Dendritic cell treated with granulocyte-macrophage colony-stimulating factor and Interleukin-4, amounts not matched to agents 40 ng/mL and 50 ng/mL, for 4 days (primary cell): ENCODE measurements around the gene EPB41L5.

Experiments
- H3K27ac Mint-ChIP-seq: one replicate; pipeline ENCODE4 v1.8.0; 2022; ENCODE audit warnings: mild to moderate bottlenecking, mixed read lengths
- H3K27me3 Mint-ChIP-seq: one replicate; pipeline ENCODE4 v1.8.0; 2022; ENCODE audit warnings: mild to moderate bottlenecking, mixed read lengths
- H3K36me3 Mint-ChIP-seq: one replicate; pipeline ENCODE4 v1.8.0; 2022; ENCODE audit warnings: low read depth, mixed read lengths
- H3K4me1 Mint-ChIP-seq: one replicate; pipeline ENCODE4 v1.8.0; 2022; ENCODE audit warnings: low read depth, mixed read lengths
- H3K4me3 Mint-ChIP-seq: one replicate; pipeline ENCODE4 v1.8.0; 2022; ENCODE audit warnings: mild to moderate bottlenecking, moderate library complexity, mixed read lengths
- H3K9me3 Mint-ChIP-seq: one replicate; pipeline ENCODE4 v1.8.0; 2022; ENCODE audit warnings: mixed read lengths
- intact Hi-C: fragments of 100-400 bp; cut with micrococcal nuclease; formaldehyde crosslinking; loops from one replicate; pipeline ENCODE4 v1.15.0; 2022

The EPB41L5 gene

DNA sequence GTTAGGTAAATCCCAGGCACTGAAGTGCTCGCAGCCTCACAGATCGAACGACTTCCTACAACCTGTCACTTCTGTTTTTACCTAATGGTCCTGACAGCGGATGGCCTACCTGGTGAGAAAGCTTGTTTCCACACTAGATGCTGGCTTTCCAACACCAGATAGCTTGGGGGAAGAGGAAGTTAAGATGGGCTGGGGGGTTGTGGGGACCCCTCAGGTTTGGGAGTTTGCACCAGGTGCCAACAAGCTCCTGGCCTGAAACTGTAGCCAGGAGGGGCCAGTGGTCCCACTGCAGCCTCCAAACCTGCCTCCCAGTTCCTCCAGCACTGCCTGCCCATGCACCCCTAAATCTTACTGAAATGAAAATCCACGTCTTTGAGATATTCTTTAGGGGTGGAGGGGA, 206.4 kb downstream of the EPB41L5 start:
- Mint-ChIP-seq H3K9me3 (peaks cover 24% of the 10 kb centered on the region), H3K27me3 (peaks cover 4% of the 10 kb centered on the region), H3K4me3 (no peak overlapping the region), H3K27ac (no peak overlapping the region), H3K36me3 (peaks cover 65% of the 10 kb centered on the region), H3K4me1 (peaks cover 41% of the 10 kb centered on the region)
- intact Hi-C loops, result no loop called here

DNA sequence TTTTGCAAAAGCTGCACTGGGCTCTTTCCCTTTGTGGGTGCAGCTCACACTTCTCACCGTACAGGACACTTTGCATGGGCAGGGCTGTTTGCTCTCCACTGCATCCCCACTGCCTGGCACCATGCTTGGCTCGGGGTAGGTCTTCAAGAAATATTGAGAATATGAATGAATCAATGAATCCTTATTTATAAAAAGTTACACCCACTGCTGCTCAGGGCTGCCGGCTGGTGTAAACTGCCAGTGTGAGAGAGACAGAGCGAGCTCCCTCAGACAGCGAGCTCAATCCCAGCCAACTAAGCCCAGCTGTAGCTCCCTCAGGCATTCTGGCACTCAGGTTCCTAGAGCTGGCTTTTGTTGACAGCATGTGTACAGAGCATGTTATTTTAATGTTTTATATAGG, 206.9 kb downstream of the EPB41L5 start:
- Mint-ChIP-seq H3K4me1 (peaks cover 46% of the 10 kb centered on the region), H3K4me3 (no peak overlapping the region), H3K27me3 (peaks cover 9% of the 10 kb centered on the region), H3K27ac (no peak overlapping the region), H3K36me3 (peaks cover 65% of the 10 kb centered on the region), H3K9me3 (peaks cover 24% of the 10 kb centered on the region)
- intact Hi-C loops, result loop anchor here (5.0 kb wide), 1 partner anchor 93 kb away; no protein-coding TSS in a partner anchor

DNA sequence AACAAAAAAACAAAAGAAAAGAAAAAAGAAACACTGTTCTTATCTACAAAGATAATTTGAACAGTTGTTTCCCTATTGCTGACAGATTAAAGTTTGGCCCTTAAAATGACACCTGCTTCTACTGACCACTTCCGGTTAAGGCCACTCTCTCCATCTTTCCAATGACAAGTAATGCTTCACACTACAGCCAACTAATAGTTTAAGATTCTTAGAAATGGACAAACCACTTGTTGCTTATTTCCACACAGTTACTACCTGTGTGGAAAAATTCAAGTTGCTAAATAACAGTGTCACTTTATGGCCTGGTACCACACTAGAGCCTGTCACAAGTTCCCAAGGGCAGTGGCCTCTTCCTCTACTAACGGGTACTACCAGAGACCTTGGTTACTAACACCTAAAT, 207.9 kb downstream of the EPB41L5 start:
- peaks cover 20% of the 10 kb centered on the region for H3K9me3 Mint-ChIP-seq
- intact Hi-C loops, result loop anchor here (5.0 kb wide), 1 partner anchor 92 kb away; no protein-coding TSS in a partner anchor
- no peak overlapping the region for H3K4me3 Mint-ChIP-seq
- H3K4me1 Mint-ChIP-seq, result peaks cover 47% of the 10 kb centered on the region
- no peak overlapping the region for H3K27ac Mint-ChIP-seq
- H3K27me3 Mint-ChIP-seq, result peaks cover 17% of the 10 kb centered on the region
- peaks cover 65% of the 10 kb centered on the region for H3K36me3 Mint-ChIP-seq

DNA sequence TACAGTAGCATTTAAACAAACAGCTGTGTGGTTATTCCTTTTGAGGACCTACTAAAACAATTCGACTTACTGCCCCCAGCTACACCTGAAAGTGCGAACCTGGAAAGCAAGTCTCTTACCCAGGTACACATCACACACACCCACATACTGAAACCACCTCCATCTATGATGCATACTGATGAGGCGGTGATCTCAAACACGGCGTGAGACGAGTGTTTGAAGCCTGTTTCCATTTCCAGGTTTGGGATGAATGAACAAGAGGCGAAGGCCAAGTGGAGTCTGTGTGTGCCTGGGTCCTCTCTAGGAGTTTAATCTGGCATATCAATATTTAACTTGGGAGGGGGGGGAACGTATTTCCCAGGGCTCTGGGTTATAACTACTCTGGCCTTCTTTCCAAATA, 208.7 kb downstream of the EPB41L5 start:
- H3K4me1 Mint-ChIP-seq, result peaks cover 47% of the 10 kb centered on the region
- intact Hi-C loops, result loop anchor here (2.0 to 5.0 kb wide), 2 partner anchors 31 to 91 kb away; partner anchors contain the start of gene RALB
- H3K4me3 Mint-ChIP-seq, result no peak overlapping the region

DNA sequence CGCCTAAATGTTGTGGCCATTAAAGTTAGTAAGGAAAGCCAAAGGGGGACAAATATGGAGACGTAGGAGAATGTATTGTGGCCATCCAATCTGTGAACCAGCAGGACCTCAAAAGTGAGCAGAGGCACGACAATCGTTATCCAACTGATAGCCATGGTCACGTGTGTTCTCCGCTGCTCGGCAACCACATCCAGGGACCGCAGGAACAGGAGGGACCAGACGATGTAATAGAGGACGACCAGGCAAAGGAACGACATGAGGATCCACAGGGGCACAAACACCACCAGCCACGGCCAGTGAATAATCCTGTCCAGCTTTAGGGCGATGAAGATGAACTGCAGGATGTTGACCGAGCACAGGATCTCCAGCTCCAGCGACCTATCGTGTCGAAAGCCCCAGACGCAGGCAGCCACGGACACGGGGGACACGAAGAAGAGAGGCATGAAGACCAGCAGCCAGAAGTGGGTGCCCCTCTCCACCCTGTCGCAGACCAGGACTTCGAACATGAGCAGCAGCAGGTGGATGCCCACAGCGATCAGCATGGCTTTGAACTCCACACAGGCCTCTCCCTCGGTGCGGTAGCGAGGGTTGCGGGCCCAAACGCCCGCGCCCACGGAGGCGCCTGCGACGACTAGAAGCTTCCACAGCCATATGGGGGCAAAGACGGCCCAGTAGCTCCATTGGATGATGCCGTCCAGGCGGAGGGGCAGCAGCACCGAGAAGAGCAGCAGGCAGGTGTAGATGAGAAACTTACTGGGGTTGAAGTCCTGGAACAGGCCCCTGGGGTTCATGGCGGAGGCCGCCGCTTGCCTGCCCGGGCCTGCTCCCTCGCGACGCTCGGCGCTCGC, 209.5 kb downstream of the EPB41L5 start:
- Mint-ChIP-seq H3K27me3 (peaks cover 32% of the 10 kb centered on the region), H3K36me3 (peaks cover 55% of the 10 kb centered on the region), H3K9me3 (peaks cover 7% of the 10 kb centered on the region), H3K27ac (peak overlapping the region; percentile 89), H3K4me1 (peaks cover 47% of the 10 kb centered on the region), H3K4me3 (peak overlapping the region; percentile 81)
- intact Hi-C loops, result loop anchor here (2.0 to 5.0 kb wide), 2 partner anchors 30 to 90 kb away; partner anchors contain the start of gene RALB

More for the DNA sequence above, 208.7 kb downstream of the EPB41L5 start:
- Mint-ChIP-seq H3K27me3 (peaks cover 24% of the 10 kb centered on the region), H3K9me3 (peaks cover 11% of the 10 kb centered on the region), H3K27ac (no peak overlapping the region), H3K36me3 (peaks cover 60% of the 10 kb centered on the region)

DNA sequence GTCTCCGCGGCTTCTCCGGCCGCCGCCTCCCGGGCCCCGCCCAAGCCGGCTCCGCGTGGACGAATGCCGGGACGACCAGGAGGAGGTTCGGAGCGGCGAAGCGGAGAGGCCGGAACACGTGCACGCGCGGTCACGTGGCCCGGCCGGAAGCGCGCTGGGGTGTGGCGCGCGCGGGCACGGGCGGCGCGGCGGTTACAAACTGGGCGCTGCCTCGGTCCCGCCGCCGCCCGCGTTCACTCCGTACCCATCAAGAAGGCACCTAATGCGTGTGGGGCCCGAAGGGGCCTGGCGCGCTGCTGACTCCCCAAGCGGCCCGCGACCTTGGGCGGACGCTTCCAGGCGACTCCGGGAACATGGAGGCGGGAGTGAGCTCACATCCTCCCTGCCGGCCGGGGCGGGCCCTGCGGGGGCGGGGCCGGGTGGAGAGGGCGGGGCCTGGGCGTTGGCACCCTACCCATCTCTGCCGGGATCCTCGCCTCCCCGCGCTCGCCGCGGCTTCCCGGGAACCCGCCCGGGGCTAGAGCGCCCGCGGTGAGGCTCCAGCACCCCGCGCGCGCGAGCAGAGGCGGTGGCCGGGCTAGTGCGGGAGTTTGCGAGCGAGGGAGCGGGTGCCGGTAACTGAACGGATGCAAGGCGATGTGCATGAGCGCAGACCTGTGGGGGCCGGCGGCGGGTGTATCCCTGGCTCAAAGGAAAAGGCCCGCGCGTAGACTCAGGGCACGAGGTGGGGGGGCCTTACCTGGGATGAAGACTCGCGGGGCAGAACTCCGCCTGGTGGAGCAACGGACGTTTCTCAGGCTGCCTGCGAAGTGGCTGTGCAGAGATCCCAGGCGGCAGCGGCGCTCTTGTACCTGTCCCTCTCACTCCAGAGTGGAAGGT, 210.4 kb downstream of the EPB41L5 start, which contains the start of gene TMEM185B:
Gene TMEM185B, minus strand, starts transcription at position 367 of the 879 bp plus-strand sequence. CDS start 424 bp downstream, outside the sequence.
- Mint-ChIP-seq H3K27ac (peak within 1 kb of the TSS; percentile 89), H3K9me3 (peaks cover 7% of the 10 kb centered on the region), H3K4me3 (peak within 1 kb of the TSS; percentile 81), H3K4me1 (peaks cover 47% of the 10 kb centered on the region), H3K27me3 (peaks cover 38% of the 10 kb centered on the region), H3K36me3 (peaks cover 49% of the 10 kb centered on the region)
- intact Hi-C loops, result loop anchor here (2.0 to 5.0 kb wide), 2 partner anchors 30 to 89 kb away; partner anchors contain the start of gene RALB

DNA sequence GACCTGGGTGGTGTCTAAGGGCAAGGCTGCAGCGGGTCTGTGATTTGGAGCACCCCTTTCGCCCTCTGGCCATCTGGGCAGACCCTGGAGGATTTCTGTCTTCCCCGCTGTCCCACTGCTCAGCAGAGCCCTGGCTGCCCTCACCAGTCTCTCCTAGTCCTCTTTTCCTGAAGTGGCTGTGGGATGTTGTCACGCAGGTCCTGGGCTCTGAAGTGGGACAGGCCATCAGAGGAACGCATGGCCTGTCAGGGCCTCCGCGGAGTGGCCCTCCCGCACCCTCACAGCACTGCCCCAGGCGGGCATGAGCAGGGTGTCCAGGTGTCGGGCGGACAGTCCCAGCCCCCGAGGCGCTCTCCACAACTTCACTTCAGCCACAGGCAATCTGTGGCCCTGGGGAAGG, 211.4 kb downstream of the EPB41L5 start:
- Mint-ChIP-seq H3K27ac (peak overlapping the region; percentile 89), H3K4me3 (peak overlapping the region; percentile 81), H3K36me3 (peaks cover 41% of the 10 kb centered on the region), H3K4me1 (peaks cover 47% of the 10 kb centered on the region), H3K9me3 (peaks cover 7% of the 10 kb centered on the region), H3K27me3 (peaks cover 41% of the 10 kb centered on the region)
- intact Hi-C loops, result loop anchor here (5.0 kb wide), 1 partner anchor 88 kb away; no protein-coding TSS in a partner anchor

DNA sequence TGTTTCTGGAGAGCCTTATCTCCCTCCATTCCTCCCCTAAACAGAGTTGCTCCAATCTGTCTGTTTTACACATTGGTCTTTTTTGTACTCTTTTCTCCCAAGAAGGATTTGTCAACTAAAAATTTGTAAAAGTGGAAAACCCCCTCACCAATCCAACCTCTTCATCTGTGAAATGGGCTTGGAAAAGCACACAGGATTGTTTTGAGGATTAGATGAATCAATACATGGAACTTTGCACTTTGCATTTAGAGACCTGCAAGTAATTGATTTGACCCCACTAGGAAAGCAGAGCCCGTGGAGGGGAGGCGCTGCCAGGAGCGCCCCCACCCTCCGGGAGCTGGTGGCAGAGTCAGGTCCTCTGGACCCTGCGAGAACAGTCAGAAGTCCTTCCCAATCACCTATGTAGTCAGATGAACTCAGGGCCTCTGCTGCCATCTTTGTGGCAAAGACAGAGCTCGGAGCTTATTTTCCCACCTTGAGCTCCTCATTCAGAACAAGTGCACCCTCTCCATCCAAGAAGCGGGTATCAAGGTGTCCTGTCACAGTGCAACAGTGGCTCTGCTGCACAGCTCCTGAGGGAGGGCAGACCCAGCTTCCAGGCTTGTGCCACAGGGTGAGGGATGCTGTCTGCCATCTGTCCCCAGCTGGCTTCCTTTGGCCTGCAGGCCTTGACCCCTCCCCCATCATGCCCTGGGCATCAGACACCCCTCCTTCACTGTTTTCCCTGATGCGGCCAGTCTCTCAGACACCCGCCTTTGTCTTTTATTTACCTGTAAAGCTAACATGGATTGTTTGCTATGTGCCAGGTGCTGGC, 212.1 kb downstream of the EPB41L5 start:
- Mint-ChIP-seq H3K27me3 (peaks cover 43% of the 10 kb centered on the region), H3K36me3 (peaks cover 34% of the 10 kb centered on the region), H3K9me3 (peaks cover 7% of the 10 kb centered on the region), H3K4me3 (no peak overlapping the region), H3K4me1 (peaks cover 41% of the 10 kb centered on the region), H3K27ac (no peak overlapping the region)
- intact Hi-C loops, result loop anchor here (5.0 kb wide), 1 partner anchor 87 kb away; no protein-coding TSS in a partner anchor

DNA sequence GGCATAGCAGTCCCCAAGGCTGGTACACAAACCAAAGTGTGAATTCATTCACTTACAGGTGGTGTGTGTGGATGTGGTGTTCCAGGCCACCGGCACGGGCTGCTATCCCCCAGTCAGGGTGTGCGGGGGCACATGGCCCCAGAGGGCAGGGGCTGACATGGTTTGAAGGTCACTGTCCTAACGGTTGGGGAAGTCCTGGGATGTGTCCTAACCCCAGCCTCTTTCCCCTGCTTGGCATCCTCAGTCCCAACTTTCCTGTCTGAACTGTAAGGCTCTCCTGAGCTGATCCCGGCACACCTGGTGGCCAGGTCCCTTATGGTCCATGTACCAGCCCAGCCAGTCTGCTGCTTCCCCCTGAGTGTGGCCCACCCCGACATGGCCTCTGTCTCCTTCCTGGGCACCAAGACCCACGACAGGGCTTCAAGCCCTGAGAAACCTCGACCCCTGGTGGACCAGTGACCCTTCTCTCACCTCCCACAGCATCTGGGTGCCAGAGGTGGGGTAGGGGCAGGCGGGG, 212.7 kb downstream of the EPB41L5 start:
- peaks cover 35% of the 10 kb centered on the region for H3K4me1 Mint-ChIP-seq
- H3K27ac Mint-ChIP-seq, result no peak overlapping the region
- peaks cover 43% of the 10 kb centered on the region for H3K27me3 Mint-ChIP-seq
- peaks cover 27% of the 10 kb centered on the region for H3K36me3 Mint-ChIP-seq
- intact Hi-C loops, result no loop called here
- no peak overlapping the region for H3K4me3 Mint-ChIP-seq
- peaks cover 7% of the 10 kb centered on the region for H3K9me3 Mint-ChIP-seq

DNA sequence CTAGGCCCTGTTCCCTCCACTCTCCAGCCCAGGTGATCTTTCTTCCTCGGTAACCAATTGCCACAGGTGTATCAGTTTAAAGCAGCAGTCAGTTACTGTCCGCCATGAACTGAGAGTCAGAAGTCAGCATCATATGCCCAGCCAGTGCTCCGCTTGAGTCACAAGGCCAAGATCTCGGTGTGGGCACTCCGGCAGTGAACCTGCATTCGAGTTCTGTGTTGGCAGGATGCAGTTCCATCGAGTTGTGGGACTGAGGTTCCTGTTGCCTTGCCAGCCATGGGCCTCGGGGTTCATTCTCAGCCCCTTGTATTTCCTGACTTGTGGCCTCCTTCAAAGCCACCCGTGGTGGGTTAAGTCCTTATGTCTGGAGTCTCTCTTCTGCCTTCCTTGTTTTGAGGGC, 213.4 kb downstream of the EPB41L5 start:
- Mint-ChIP-seq H3K4me3 (no peak overlapping the region), H3K27me3 (peaks cover 43% of the 10 kb centered on the region), H3K27ac (no peak overlapping the region), H3K4me1 (peaks cover 36% of the 10 kb centered on the region), H3K9me3 (peaks cover 7% of the 10 kb centered on the region), H3K36me3 (peaks cover 20% of the 10 kb centered on the region)
- intact Hi-C loops, result no loop called here

DNA sequence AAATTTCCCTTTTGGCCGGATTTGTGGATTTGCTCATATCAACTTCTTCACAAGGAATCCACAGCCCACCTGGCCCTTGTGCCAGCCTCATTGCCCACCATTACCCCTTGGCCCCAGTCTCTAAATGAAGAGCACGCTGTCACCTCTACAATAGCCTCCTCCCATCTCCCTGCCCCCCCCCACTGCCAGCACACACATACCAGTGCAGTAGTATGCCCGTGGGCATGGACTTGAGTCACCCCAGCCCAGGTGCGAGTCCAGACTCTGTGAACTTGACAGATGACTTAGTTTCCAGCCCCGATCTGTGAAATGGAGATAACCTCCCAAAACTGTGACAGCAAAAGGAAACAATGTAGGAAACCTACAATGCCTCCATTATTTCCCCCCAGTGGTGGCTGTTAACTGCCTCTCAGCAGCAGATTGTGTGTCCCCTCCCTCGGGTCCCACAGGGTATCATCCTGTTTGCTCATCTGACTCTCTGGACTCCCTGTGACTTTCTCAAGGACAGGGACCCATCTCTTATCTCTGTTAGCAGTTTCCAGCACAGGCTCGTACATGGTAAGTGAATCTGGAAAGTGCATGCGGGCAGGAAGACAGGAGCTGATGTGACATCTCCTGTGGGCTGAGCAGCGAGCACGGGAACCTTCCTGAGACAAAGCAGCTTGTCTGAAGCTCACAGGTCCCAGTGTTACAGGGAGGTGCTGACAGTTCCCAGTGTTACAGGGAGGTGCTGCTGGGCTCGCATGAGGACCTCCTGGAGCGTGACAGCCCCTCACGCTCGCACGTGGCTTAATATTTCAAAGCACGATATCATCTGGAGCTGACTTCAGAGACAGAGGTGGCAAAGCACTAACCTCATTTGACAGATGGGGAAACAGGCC, 214.5 kb downstream of the EPB41L5 start:
- Mint-ChIP-seq H3K4me3 (no peak overlapping the region), H3K27ac (no peak overlapping the region)
- intact Hi-C loops, result no loop called here

DNA sequence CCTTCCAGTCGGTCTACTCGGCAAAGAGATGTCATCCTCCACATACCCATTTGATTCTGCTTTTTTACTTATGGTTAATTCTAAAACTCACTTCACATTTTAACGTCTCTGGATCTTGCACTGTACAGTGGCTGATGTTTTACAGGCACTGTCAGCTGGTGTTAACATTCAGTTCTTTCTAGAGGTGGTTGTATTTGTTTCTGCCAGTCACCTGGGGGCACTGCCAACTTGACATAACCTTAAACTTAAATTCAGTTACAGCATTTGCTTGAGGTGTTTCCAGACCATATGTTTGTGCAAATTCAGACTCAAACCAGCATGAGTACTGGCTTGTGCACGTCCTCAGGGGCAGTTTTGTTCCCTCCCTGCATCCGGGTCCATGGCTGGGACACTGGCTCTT, 215.6 kb downstream of the EPB41L5 start:
- H3K4me1 Mint-ChIP-seq, result peaks cover 36% of the 10 kb centered on the region

More for the DNA sequence above, 214.5 kb downstream of the EPB41L5 start:
- Mint-ChIP-seq H3K27me3 (peaks cover 43% of the 10 kb centered on the region), H3K4me1 (peaks cover 34% of the 10 kb centered on the region), H3K9me3 (peaks cover 3% of the 10 kb centered on the region), H3K36me3 (peaks cover 10% of the 10 kb centered on the region)

More for the DNA sequence above, 215.6 kb downstream of the EPB41L5 start:
- Mint-ChIP-seq H3K4me3 (no peak overlapping the region), H3K27ac (no peak overlapping the region), H3K27me3 (peaks cover 43% of the 10 kb centered on the region), H3K36me3 (peaks cover 2% of the 10 kb centered on the region), H3K9me3 (no peaks in the 10 kb centered on the region)
- intact Hi-C loops, result no loop called here
